Ecto neural progenitor cell (in vitro differentiated cells): ENCODE data around the gene APBB3.

Experiments
- DNase-seq: peaks from one replicate; pipeline ENCODE4 v3.0.0-alpha.2; 2018; ENCODE audit warnings: low spot score

The APBB3 gene

GRCh38 chr5:140574165-140574564, 9.8 kb upstream of the APBB3 start:
- DNase-seq = no peak

GRCh38 chr5:140573683-140574082, 9.3 kb upstream of the APBB3 start:
- DNase-seq = no peak

- DNase-seq = no peak
Observed at GRCh38 chr5:140571105-140571504, 6.7 kb upstream of the APBB3 start.

GRCh38 chr5:140570488-140570887, 6.1 kb upstream of the APBB3 start:
- no peak for DNase-seq

- no peak for DNase-seq
Observed at GRCh38 chr5:140570058-140570457, 5.7 kb upstream of the APBB3 start.

GRCh38 chr5:140569197-140569596, 4.8 kb upstream of the APBB3 start:
- no peak for DNase-seq

GRCh38 chr5:140568443-140569063, 4.2 kb upstream of the APBB3 start:
- no peak for DNase-seq

GRCh38 chr5:140567871-140568270, 3.5 kb upstream of the APBB3 start:
- no peak for DNase-seq

- DNase-seq = no peak
Observed at GRCh38 chr5:140567136-140567818, 2.9 kb upstream of the APBB3 start.

GRCh38 chr5:140566665-140567064, 2.3 kb upstream of the APBB3 start:
- DNase-seq = no peak

GRCh38 chr5:140565780-140566095, 1.3 kb upstream of the APBB3 start:
- no peak for DNase-seq

- DNase-seq = no peak
Observed at GRCh38 chr5:140565024-140565779, 804 bp upstream of the APBB3 start.

GRCh38 chr5:140563596-140563995, 802 bp downstream of the APBB3 start:
- DNase-seq = no peak

GRCh38 chr5:140561753-140562523, 2.5 kb downstream of the APBB3 start:
- DNase-seq = no peak

- no peak for DNase-seq
Observed at GRCh38 chr5:140560227-140560626, 4.2 kb downstream of the APBB3 start.

GRCh38 chr5:140558542-140558941, 5.9 kb downstream of the APBB3 start:
- DNase-seq = no peak

GRCh38 chr5:140557965-140558364, 6.4 kb downstream of the APBB3 start:
- DNase-seq = no peak

- DNase-seq = peak; percentile 93
Observed at GRCh38 chr5:140557136-140557805, 7.1 kb downstream of the APBB3 start, which contains the start of gene SRA1. TSS of gene SRA1 (minus strand) at chr5:140557473. CDS start at chr5:140557452, 21 bp downstream.

GRCh38 chr5:140556438-140556837, 8.0 kb downstream of the APBB3 start:
- DNase-seq = no peak

GRCh38 chr5:140555747-140556312, 8.6 kb downstream of the APBB3 start:
- no peak for DNase-seq

- no peak for DNase-seq
Observed at GRCh38 chr5:140554454-140554853, 9.9 kb downstream of the APBB3 start.

GRCh38 chr5:140553657-140554056, 10.7 kb downstream of the APBB3 start:
- DNase-seq = no peak
